ENCODE data around the gene ATP9B. TPM values are rescaled to one million over a fixed set of nuclear protein-coding genes. Genes with fewer than 3 reads are reported as not detected.

ATP9B gene
- total RNA-seq, 1 donor from 2014 or later, result 48.6 TPM

DNA sequence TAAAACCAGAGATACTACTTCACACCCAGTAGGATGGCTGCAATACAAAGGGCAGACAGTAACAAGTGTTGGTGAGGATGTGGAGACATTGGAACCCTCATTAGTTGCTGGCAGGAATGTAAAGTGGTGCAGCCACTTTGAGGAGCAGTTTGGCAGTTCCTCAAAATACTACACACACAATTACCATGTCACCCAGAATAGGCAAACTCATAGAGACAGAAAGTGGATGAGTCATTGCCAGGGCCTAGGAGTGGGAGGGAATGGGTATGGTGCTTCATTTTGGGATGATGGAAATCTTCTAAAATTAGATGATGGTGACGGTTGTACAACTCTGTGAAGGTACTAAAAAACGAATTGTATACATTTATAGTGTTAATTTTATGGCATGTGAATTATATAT lies 54.8 kb downstream of the ATP9B start:
- no peak for TF ChIP-seq CTCF (IDR thresholded peaks at IDR 0.05)
- peaks cover 17% of the 10 kb centered on the region for H3K36me3 ChIP-seq
- no peak overlapping the region for H3K27ac ChIP-seq
- no peaks in the 10 kb centered on the region for H3K27me3 ChIP-seq (ENCODE audit: low read depth)
- no peak for DNase-seq
- no peaks in the 10 kb centered on the region for H3K9me3 ChIP-seq
- intact Hi-C loops (cut with DNase I), result no loop called here
- ATAC-seq, result peak in 1 of 2 donors; percentile 49
- H3K4me3 ChIP-seq, result no peak overlapping the region
- H3K4me1 ChIP-seq, result no peaks in the 10 kb centered on the region

GRCh38 chr18:79129120-79129519 lies 59.9 kb downstream of the ATP9B start:
- Histone ChIP-seq H3K27ac (no peak overlapping the region), H3K9me3 (no peaks in the 10 kb centered on the region), H3K4me3 (no peak overlapping the region), H3K36me3 (peaks cover 19% of the 10 kb centered on the region), H3K4me1 (no peaks in the 10 kb centered on the region), H3K27me3 (ENCODE audit: low read depth) (no peaks in the 10 kb centered on the region)
- intact Hi-C loops (cut with DNase I), result no loop called here
- TF ChIP-seq CTCF (IDR thresholded peaks at IDR 0.05), result no peak
- no peak for DNase-seq
- ATAC-seq, result no peak

DNA sequence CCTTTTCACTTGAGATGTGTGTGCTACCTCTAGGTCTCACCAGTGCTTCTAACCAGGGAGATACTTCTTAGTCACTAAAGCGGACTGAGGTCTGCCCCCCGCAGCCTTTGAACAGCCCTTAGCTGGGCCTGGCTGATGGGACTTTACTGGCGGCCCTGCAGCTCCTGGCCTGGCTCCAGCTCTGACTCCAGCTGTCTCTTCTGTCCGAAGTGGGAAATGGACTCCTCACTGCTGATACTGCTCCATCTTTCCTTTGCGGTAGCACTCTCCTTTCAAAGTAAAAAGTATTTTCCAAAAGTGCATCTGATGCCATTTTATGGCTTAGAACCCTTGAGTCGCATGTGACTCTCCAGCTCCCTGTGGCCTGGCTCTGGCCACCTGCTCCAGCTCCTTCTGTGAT lies 64.5 kb downstream of the ATP9B start:
- peaks cover 6% of the 10 kb centered on the region for H3K36me3 ChIP-seq
- H3K27ac ChIP-seq, result no peak overlapping the region
- no peak for TF ChIP-seq CTCF (IDR thresholded peaks at IDR 0.05)
- no peaks in the 10 kb centered on the region for H3K27me3 ChIP-seq (ENCODE audit: low read depth)
- H3K4me3 ChIP-seq, result no peak overlapping the region
- H3K9me3 ChIP-seq, result no peaks in the 10 kb centered on the region
- DNase-seq (no peak), ATAC-seq (no peak)
- no peaks in the 10 kb centered on the region for H3K4me1 ChIP-seq
- intact Hi-C loops (cut with DNase I), result no loop called here

DNA sequence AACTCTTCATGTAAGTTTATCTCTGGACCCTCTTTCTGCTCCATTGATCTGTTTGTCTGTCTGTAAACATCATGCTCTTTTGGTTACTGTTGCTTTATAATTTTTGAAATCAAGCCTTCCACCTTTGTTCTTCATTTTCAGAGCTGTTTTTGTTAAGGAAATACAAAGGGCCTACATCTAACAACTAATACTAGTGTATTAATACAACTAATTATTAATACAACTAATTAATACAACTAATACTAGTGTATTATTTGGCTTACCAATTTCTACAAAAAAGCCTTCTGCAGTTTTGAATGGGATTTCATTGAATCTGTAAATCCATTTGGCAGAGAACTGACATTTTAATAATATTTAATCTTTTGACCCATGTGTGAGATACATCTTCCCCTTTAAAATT lies 66.7 kb downstream of the ATP9B start:
- Histone ChIP-seq H3K27me3 (ENCODE audit: low read depth) (no peaks in the 10 kb centered on the region), H3K4me1 (no peaks in the 10 kb centered on the region), H3K27ac (no peak overlapping the region), H3K4me3 (no peak overlapping the region), H3K36me3 (peaks cover 6% of the 10 kb centered on the region), H3K9me3 (no peaks in the 10 kb centered on the region)
- intact Hi-C loops (cut with DNase I), result no loop called here
- no peak for TF ChIP-seq CTCF (IDR thresholded peaks at IDR 0.05)
- DNase-seq (no peak), ATAC-seq (no peak)

GRCh38 chr18:79136742-79137141 lies 67.5 kb downstream of the ATP9B start:
- peak; percentile 37 to 55 for ATAC-seq
- intact Hi-C loops (cut with DNase I), result no loop called here
- no peak for TF ChIP-seq CTCF (IDR thresholded peaks at IDR 0.05)

GRCh38 chr18:79139206-79139605 lies 70.0 kb downstream of the ATP9B start:
- H3K27me3 ChIP-seq (ENCODE audit: low read depth), result no peaks in the 10 kb centered on the region
- H3K36me3 ChIP-seq, result peaks cover 4% of the 10 kb centered on the region
- H3K4me3 ChIP-seq, result no peak overlapping the region
- H3K4me1 ChIP-seq, result no peaks in the 10 kb centered on the region
- no peak for DNase-seq
- ATAC-seq, result no peak
- TF ChIP-seq CTCF (IDR thresholded peaks at IDR 0.05), result no peak
- H3K27ac ChIP-seq, result no peak overlapping the region
- intact Hi-C loops (cut with DNase I), result no loop called here
- no peaks in the 10 kb centered on the region for H3K9me3 ChIP-seq

More at GRCh38 chr18:79136742-79137141, 67.5 kb downstream of the ATP9B start:
- Histone ChIP-seq H3K4me3 (no peak overlapping the region), H3K27ac (no peak overlapping the region), H3K4me1 (no peaks in the 10 kb centered on the region), H3K9me3 (no peaks in the 10 kb centered on the region), H3K27me3 (ENCODE audit: low read depth) (no peaks in the 10 kb centered on the region), H3K36me3 (peaks cover 6% of the 10 kb centered on the region)
- no peak for DNase-seq
